Measurements from ENCODE around the gene SLC35G3. TPM values are rescaled to one million over a fixed set of nuclear protein-coding genes. Genes with fewer than 3 reads are reported as not detected.

Gene SLC35G3
- total and polyA plus RNA-seq, 2 of the 4 experiments (the other 2 are of a cell fraction), result not detected

DNA sequence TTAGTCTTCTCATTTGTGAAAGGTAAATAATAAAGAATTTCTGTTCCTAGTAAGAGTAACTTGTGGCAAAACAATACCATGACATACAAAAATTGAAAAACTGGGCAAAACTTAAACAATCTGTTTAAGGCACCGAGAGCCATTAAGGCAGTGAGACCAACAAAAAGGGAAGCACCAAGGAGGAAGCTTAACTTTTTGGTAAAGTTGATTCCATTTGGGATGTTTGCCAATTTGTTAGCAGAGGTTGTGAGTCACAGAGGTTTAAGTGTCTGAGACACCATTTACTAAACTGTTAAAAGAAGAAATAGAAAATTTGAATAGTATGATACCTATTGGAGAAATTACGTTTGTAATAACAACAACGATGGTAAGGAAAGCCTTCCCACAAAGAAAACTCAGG lies 4.9 kb downstream of the SLC35G3 start:
- peaks cover 6% of the 10 kb centered on the region for H3K27me3 ChIP-seq (ENCODE audit: control insufficient read depth, insufficient read depth, low read length)
- no peaks in the 10 kb centered on the region for H4K20me1 ChIP-seq (ENCODE audit: insufficient read depth, low read length)
- no peaks in the 10 kb centered on the region for H3K79me1 ChIP-seq (ENCODE audit: low read depth in 1 of 2, low read length in 2 of 2)
- BruUV-seq (replicated peaks), result no TSS peak
- no peak overlapping the region for H2AFZ ChIP-seq (replicated peaks; ENCODE audit: low read length, poor library complexity)
- no peak overlapping the region for H4K91ac ChIP-seq (ENCODE audit: insufficient read depth, low read depth, low read length)
- WGBS, 2 experiments (ENCODE audit: extremely low coverage in 2 of 2, insufficient read length in 1 of 2), result no CpG with 5 or more reads among the region's 3 CpGs
- no peak overlapping the region for H3K18ac ChIP-seq (ENCODE audit: low read depth, low read length)
- H4K8ac ChIP-seq (ENCODE audit: low read depth in 2 of 2, low read length in 2 of 2), result no peak overlapping the region
- no peak overlapping the region for H3K4ac ChIP-seq (ENCODE audit: low read depth, low read length)
- H3K27ac ChIP-seq (ENCODE audit: insufficient read depth, low read length), result no peak overlapping the region
- H2BK15ac ChIP-seq (ENCODE audit: low read depth, low read length), result no peak overlapping the region
- no peak overlapping the region for H2BK20ac ChIP-seq (ENCODE audit: low read depth, low read length)
- TF ChIP-seq MXI1 (IDR thresholded peaks at IDR 0.05; ENCODE audit: borderline replicate concordance, low read depth, low read length) (no peak), CHD1 (IDR thresholded peaks at IDR 0.05; ENCODE audit: low read depth, low read length) (no peak), MAFK (IDR thresholded peaks at IDR 0.05; ENCODE audit: low read depth, low read length) (no peak), CTCF (conservative IDR thresholded peaks at IDR 0.05; ENCODE audit: low read depth, low read length) (no peak), MAZ (IDR thresholded peaks at IDR 0.05; ENCODE audit: borderline replicate concordance, low read depth, low read length) (no peak), RCOR1 (IDR thresholded peaks at IDR 0.05; ENCODE audit: insufficient replicate concordance, low read length) (no peak), FOS (IDR thresholded peaks at IDR 0.05; ENCODE audit: low read depth, low read length) (no peak), POLR2A (IDR thresholded peaks at IDR 0.05; ENCODE audit: low read depth, low read length) (no peak), CEBPB (IDR thresholded peaks at IDR 0.05; ENCODE audit: low read depth, low read length) (no peak), NFE2L2 (IDR thresholded peaks at IDR 0.05; ENCODE audit: low read depth, low read length) (no peak), ELK1 (IDR thresholded peaks at IDR 0.05; ENCODE audit: borderline replicate concordance, low read depth, low read length) (no peak), RAD21 (IDR thresholded peaks at IDR 0.05; ENCODE audit: low read length) (no peak), SMC3 (IDR thresholded peaks at IDR 0.05; ENCODE audit: low read depth, low read length) (no peak), BHLHE40 (IDR thresholded peaks at IDR 0.05; ENCODE audit: low read depth, low read length) (no peak), RFX5 (IDR thresholded peaks at IDR 0.05; ENCODE audit: low read depth, low read length) (no peak)
- TF ChIP-seq, protein P1, sequence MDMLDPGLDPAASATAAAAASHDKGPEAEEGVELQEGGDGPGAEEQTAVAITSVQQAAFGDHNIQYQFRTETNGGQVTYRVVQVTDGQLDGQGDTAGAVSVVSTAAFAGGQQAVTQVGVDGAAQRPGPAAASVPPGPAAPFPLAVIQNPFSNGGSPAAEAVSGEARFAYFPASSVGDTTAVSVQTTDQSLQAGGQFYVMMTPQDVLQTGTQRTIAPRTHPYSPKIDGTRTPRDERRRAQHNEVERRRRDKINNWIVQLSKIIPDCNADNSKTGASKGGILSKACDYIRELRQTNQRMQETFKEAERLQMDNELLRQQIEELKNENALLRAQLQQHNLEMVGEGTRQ (IDR thresholded peaks at IDR 0.05; ENCODE audit: low read depth, low read length), result no peak
- no peaks in the 10 kb centered on the region for H3K9me1 ChIP-seq (ENCODE audit: insufficient read depth, low read length)
- no peaks in the 10 kb centered on the region for H3K4me1 ChIP-seq (ENCODE audit: control insufficient read depth, insufficient read depth, low read length)
- DNase-seq (no peak), ATAC-seq (ENCODE audit: low read depth) (no peak)
- no peak overlapping the region for H3K4me3 ChIP-seq (ENCODE audit: insufficient read depth, low read depth, low read length)
- no peak overlapping the region for H2BK120ac ChIP-seq (ENCODE audit: low read depth, low read length)
- H2BK5ac ChIP-seq (ENCODE audit: low read depth, low read length, poor library complexity, severe bottlenecking), result no peak overlapping the region
- dilution Hi-C loops (cut with HindIII; ENCODE audit: low sequenced_read_pairs, unreplicated experiment) (loop anchor here (25.0 kb wide), 1 partner anchor 348 kb away; the partner anchor contains the start of gene SLFN12L), intact Hi-C loops (cut with micrococcal nuclease) (no loop called here), in situ Hi-C loops (cut with MboI; ENCODE audit: low sequenced_read_pairs) (no loop called here)
- H3K14ac ChIP-seq (replicated peaks; ENCODE audit: low read depth, low read length), result no peak overlapping the region
- H3K23ac ChIP-seq (ENCODE audit: low read depth, low read length), result no peak overlapping the region
- POLR2A ChIA-PET (ENCODE audit: unreplicated experiment), result interaction anchor here (0.6 kb wide), 1 partner anchor 195 kb away, joined by 3 read pairs; no protein-coding TSS in a partner anchor
- no peak overlapping the region for H3K4me2 ChIP-seq (ENCODE audit: low read depth, low read length)
- no peak overlapping the region for H2AK9ac ChIP-seq (replicated peaks; ENCODE audit: low read depth, low read length, poor library complexity)
- no peak overlapping the region for H4K5ac ChIP-seq (ENCODE audit: low read depth, low read length)
- H3K56ac ChIP-seq (ENCODE audit: extremely low read depth, insufficient read depth, low read length), result no peak overlapping the region
- no peak overlapping the region for H2AK5ac ChIP-seq (ENCODE audit: low read depth, low read length)
- CTCF ChIA-PET, result no interaction called here
- H3K9me3 ChIP-seq (ENCODE audit: control insufficient read depth, insufficient read depth, low read length), result no peaks in the 10 kb centered on the region
- H3K9ac ChIP-seq (ENCODE audit: low read depth, low read length), result no peak overlapping the region
- no peaks in the 10 kb centered on the region for H3K36me3 ChIP-seq (ENCODE audit: control insufficient read depth, insufficient read depth, low read length)
